ENCODE results near the gene WASF2. TPM values are rescaled to one million over a fixed set of nuclear protein-coding genes. Genes with fewer than 3 reads are reported as not detected.

WASF2 gene
- total RNA-seq, 1 donor from 2014 or later: 113 TPM

- TF ChIP-seq CTCF (conservative IDR thresholded peaks at IDR 0.05): no peak
- peaks cover 54% of the 10 kb centered on the region for H3K4me1 Mint-ChIP-seq (ENCODE audit: unreplicated experiment)
- no peak overlapping the region for H3K4me3 Mint-ChIP-seq
- H3K27ac Mint-ChIP-seq: peak overlapping the region; percentile 71
- H3K36me3 Mint-ChIP-seq: peaks cover 24% of the 10 kb centered on the region
- DNase-seq (ENCODE audit: extremely low spot score, unreplicated experiment): no peak
- no peaks in the 10 kb centered on the region for H3K27me3 Mint-ChIP-seq
- H3K9me3 Mint-ChIP-seq: no peaks in the 10 kb centered on the region
Observed at GRCh38 chr1:27535386-27535785, 45.4 kb upstream of the WASF2 start.

GRCh38 chr1:27531959-27532685, 42.2 kb upstream of the WASF2 start:
- H3K4me1 Mint-ChIP-seq (ENCODE audit: unreplicated experiment): peaks cover 56% of the 10 kb centered on the region
- no peak for DNase-seq (ENCODE audit: extremely low spot score, unreplicated experiment)
- H3K4me3 Mint-ChIP-seq: peak overlapping the region; percentile 7
- no peak for TF ChIP-seq CTCF (conservative IDR thresholded peaks at IDR 0.05)
- no peaks in the 10 kb centered on the region for H3K27me3 Mint-ChIP-seq
- H3K27ac Mint-ChIP-seq: peak overlapping the region; percentile 77
- no peaks in the 10 kb centered on the region for H3K9me3 Mint-ChIP-seq
- H3K36me3 Mint-ChIP-seq: peaks cover 16% of the 10 kb centered on the region

- Mint-ChIP-seq H3K9me3 (no peaks in the 10 kb centered on the region), H3K4me3 (peak overlapping the region; percentile 60), H3K4me1 (ENCODE audit: unreplicated experiment) (peaks cover 51% of the 10 kb centered on the region), H3K36me3 (peaks cover 16% of the 10 kb centered on the region), H3K27ac (peak overlapping the region; percentile 83), H3K27me3 (no peaks in the 10 kb centered on the region)
- DNase-seq (ENCODE audit: extremely low spot score, unreplicated experiment): no peak
- no peak for TF ChIP-seq CTCF (conservative IDR thresholded peaks at IDR 0.05)
Observed at GRCh38 chr1:27530192-27530591, 40.2 kb upstream of the WASF2 start.

- H3K4me3 Mint-ChIP-seq: peak overlapping the region; percentile 91
- no peak for DNase-seq (ENCODE audit: extremely low spot score, unreplicated experiment)
- TF ChIP-seq CTCF (conservative IDR thresholded peaks at IDR 0.05): no peak
- peak overlapping the region; percentile 95 for H3K27ac Mint-ChIP-seq
- no peaks in the 10 kb centered on the region for H3K9me3 Mint-ChIP-seq
- peaks cover 54% of the 10 kb centered on the region for H3K4me1 Mint-ChIP-seq (ENCODE audit: unreplicated experiment)
- H3K27me3 Mint-ChIP-seq: no peaks in the 10 kb centered on the region
- H3K36me3 Mint-ChIP-seq: peaks cover 16% of the 10 kb centered on the region
Observed at GRCh38 chr1:27529704-27530018, 39.7 kb upstream of the WASF2 start.

GRCh38 chr1:27528818-27529703, 39.1 kb upstream of the WASF2 start:
- no peak for TF ChIP-seq CTCF (conservative IDR thresholded peaks at IDR 0.05)
- H3K9me3 Mint-ChIP-seq: no peaks in the 10 kb centered on the region
- peaks cover 60% of the 10 kb centered on the region for H3K4me1 Mint-ChIP-seq (ENCODE audit: unreplicated experiment)
- peak overlapping the region; percentile 91 for H3K4me3 Mint-ChIP-seq
- DNase-seq (ENCODE audit: extremely low spot score, unreplicated experiment): no peak
- no peaks in the 10 kb centered on the region for H3K27me3 Mint-ChIP-seq
- peaks cover 16% of the 10 kb centered on the region for H3K36me3 Mint-ChIP-seq
- peak overlapping the region; percentile 95 for H3K27ac Mint-ChIP-seq

Data from type B pancreatic cell (in vitro differentiated cells).